Hepatocyte (in vitro differentiated cells): ENCODE results near the gene RAPGEF6. TPM values are rescaled to one million over a fixed set of nuclear protein-coding genes. Genes with fewer than 3 reads are reported as not detected.

Source experiments
- DNase-seq: peaks from one replicate; pipeline ENCODE4 v3.0.0-alpha.2; 2016; ENCODE audit warnings: low spot score
- H2AFZ ChIP-seq: fragments of 200-600 bp; sonication (generic); 2 replicates; pipeline ENCODE4 v1.6.0; 2016; ENCODE audit warnings: antibody characterized with exemption, mild to moderate bottlenecking
- H3K27ac ChIP-seq: fragments of 200-600 bp; sonication (generic); 2 replicates; pipeline ENCODE4 v1.5.1; 2016; ENCODE audit warnings: mild to moderate bottlenecking
- H3K27me3 ChIP-seq: fragments of 200-600 bp; sonication (generic); 2 replicates; pipeline ENCODE4 v1.6.1; 2016
- H3K36me3 ChIP-seq: fragments of 200-600 bp; sonication (generic); replicated peaks from 2 replicates; pipeline ENCODE4 v1.5.1; 2016; ENCODE audit warnings: low read depth; ENCODE audit not compliant: insufficient read depth
- H3K4me1 ChIP-seq: fragments of 200-600 bp; sonication (generic); 2 replicates; pipeline ENCODE4 v1.5.1; 2016; ENCODE audit warnings: mild to moderate bottlenecking, moderate library complexity; ENCODE audit not compliant: insufficient read depth
- H3K4me2 ChIP-seq: fragments of 200-600 bp; sonication (generic); 2 replicates; pipeline ENCODE4 v1.6.0; 2016
- H3K4me3 ChIP-seq: fragments of 200-600 bp; sonication (generic); 2 replicates; pipeline ENCODE4 v1.5.1; 2016; ENCODE audit warnings: mild to moderate bottlenecking
- H3K79me2 ChIP-seq: fragments of 200-600 bp; sonication (generic); 2 replicates; pipeline ENCODE4 v1.6.0; 2017; ENCODE audit warnings: mild to moderate bottlenecking
- H3K9me2 ChIP-seq: fragments of 200-600 bp; sonication (generic); replicated peaks from 2 replicates; pipeline ENCODE4 v1.6.0; 2017; ENCODE audit warnings: mild to moderate bottlenecking; ENCODE audit not compliant: insufficient read depth
- H3K9me3 ChIP-seq: fragments of 200-600 bp; sonication (generic); 2 replicates; pipeline ENCODE4 v1.5.1; 2016; ENCODE audit warnings: low read depth, mild to moderate bottlenecking
- H4K20me1 ChIP-seq: fragments of 200-600 bp; sonication (generic); 2 replicates; pipeline ENCODE4 v1.6.0; 2016; ENCODE audit warnings: mild to moderate bottlenecking; ENCODE audit not compliant: insufficient read depth, poor library complexity, severe bottlenecking
- CTCF ChIP-seq: fragments of 200-600 bp; sonication (generic); IDR thresholded peaks from 2 replicates; pipeline ENCODE4 v1.5.1; 2016; ENCODE audit warnings: antibody characterized with exemption, mild to moderate bottlenecking; ENCODE audit not compliant: poor library complexity
- EZH2 ChIP-seq: fragments of 200-600 bp; sonication (generic); IDR thresholded peaks from 2 replicates; pipeline ENCODE4 v1.6.1; 2016; ENCODE audit warnings: antibody characterized with exemption, mild to moderate bottlenecking, borderline replicate concordance
- EZH2phosphoT487 ChIP-seq: fragments of 200-600 bp; sonication (generic); IDR thresholded peaks from one replicate; pipeline ENCODE4 v1.6.1; 2018; ENCODE audit warnings: antibody characterized with exemption, mild to moderate bottlenecking, low read depth, moderate library complexity; ENCODE audit not compliant: unreplicated experiment, severe bottlenecking
- WGBS: methylation state at CpG from one replicate; pipeline ENCODE4 v1.1.6; 2016; ENCODE audit warnings: low lambda C conversion rate; ENCODE audit errors: missing lambda C conversion rate; 5-methylcytosine and 5-hydroxymethylcytosine counted together
- polyA plus RNA-seq: library from polyadenylated mRNA; unstranded; fragments of >200 nt; fragmentation: Nextera tagmentation; extraction: Ambion mirVana; gene quantifications from 2 replicates; pipeline ENCODE4 v1.2.1, GENCODE V29; 2016
- total RNA-seq: library from RNA; depleted of rRNA; stranded (reverse); fragments of >200 nt; gene quantifications from 2 replicates; pipeline ENCODE4 v1.2.3, GENCODE V29; 2014

RAPGEF6 gene
- total and polyA plus RNA-seq, 2 experiments from 2014 or later = 4.7 to 13.3 TPM

GRCh38 chr5:131513780-131514179 lies 121.2 kb downstream of the RAPGEF6 start:
- Histone ChIP-seq H3K27me3 (no peaks in the 10 kb centered on the region), H3K4me1 (no peaks in the 10 kb centered on the region), H3K4me3 (no peak overlapping the region), H4K20me1 (no peaks in the 10 kb centered on the region), H3K9me2 (no peaks in the 10 kb centered on the region), H3K9me3 (no peaks in the 10 kb centered on the region), H2AFZ (no peak overlapping the region), H3K4me2 (no peak overlapping the region), H3K27ac (no peak overlapping the region), H3K36me3 (no peaks in the 10 kb centered on the region), H3K79me2 (no peaks in the 10 kb centered on the region)
- 99% methylated on average over 6 of the region's 6 CpGs for WGBS
- no peak for TF ChIP-seq EZH2
- TF ChIP-seq CTCF = no peak
- TF ChIP-seq EZH2phosphoT487 = no peak
- no peak for DNase-seq

- 94% methylated on average over 5 of the region's 5 CpGs for WGBS
- TF ChIP-seq CTCF (no peak), EZH2 (no peak), EZH2phosphoT487 (no peak)
- no peaks in the 10 kb centered on the region for H3K4me1 ChIP-seq
- H3K9me3 ChIP-seq = no peaks in the 10 kb centered on the region
- H3K4me3 ChIP-seq = no peak overlapping the region
- H3K9me2 ChIP-seq = no peaks in the 10 kb centered on the region
- no peak overlapping the region for H2AFZ ChIP-seq
- H3K36me3 ChIP-seq = no peaks in the 10 kb centered on the region
- no peaks in the 10 kb centered on the region for H3K79me2 ChIP-seq
- no peak overlapping the region for H3K4me2 ChIP-seq
- DNase-seq = no peak
- no peaks in the 10 kb centered on the region for H4K20me1 ChIP-seq
- no peak overlapping the region for H3K27ac ChIP-seq
- H3K27me3 ChIP-seq = no peaks in the 10 kb centered on the region
Measured at GRCh38 chr5:131511934-131512333, 123.1 kb downstream of the RAPGEF6 start.

GRCh38 chr5:131509801-131510200 lies 125.2 kb downstream of the RAPGEF6 start:
- H4K20me1 ChIP-seq = no peaks in the 10 kb centered on the region
- no peak for DNase-seq

More at GRCh38 chr5:131509801-131510200, 125.2 kb downstream of the RAPGEF6 start:
- no peak overlapping the region for H3K4me3 ChIP-seq
- no peaks in the 10 kb centered on the region for H3K9me2 ChIP-seq
- no peaks in the 10 kb centered on the region for H3K27me3 ChIP-seq
- no peaks in the 10 kb centered on the region for H3K4me1 ChIP-seq
- no peak overlapping the region for H2AFZ ChIP-seq
- no peaks in the 10 kb centered on the region for H3K79me2 ChIP-seq
- H3K36me3 ChIP-seq = no peaks in the 10 kb centered on the region
- no peaks in the 10 kb centered on the region for H3K9me3 ChIP-seq
- TF ChIP-seq EZH2phosphoT487 = no peak
- no peak for TF ChIP-seq EZH2
- TF ChIP-seq CTCF = no peak
- H3K27ac ChIP-seq = no peak overlapping the region
- no peak overlapping the region for H3K4me2 ChIP-seq
